CD4-positive, alpha-beta T cell treated with Interferon alpha-2 for 1 hour (primary cell): ENCODE measurements around the gene TTC7B.
"Not testable (repeated sequence)": the region's sequence is repeated elsewhere in the genome, so short reads cannot be mapped to it uniquely, and the experiment has no call there.

ENCODE experiments used
- DNase-seq, 2 donors: peaks; one replicate each; pipeline ENCODE4 v3.0.0-alpha.2; 2020 to 2022

Gene TTC7B

GRCh38 chr14:90815822-90816662, at the start of gene TTC7B:
Gene TTC7B, minus strand, starts transcription at chr14:90816430. Its CDS starts 135 bp downstream, at chr14:90816295.
- DNase-seq = peak; percentile 13 to 39

GRCh38 chr14:90864741-90865140, 48.5 kb upstream of the TTC7B start:
- DNase-seq = no peak

GRCh38 chr14:90858511-90858910, 42.3 kb upstream of the TTC7B start:
- no peak for DNase-seq

GRCh38 chr14:90857866-90858265, 41.6 kb upstream of the TTC7B start:
- no peak for DNase-seq

- DNase-seq = not testable (repeated sequence)
These were observed 39.9 kb upstream of the TTC7B start for GRCh38 chr14:90856115-90856514.

- DNase-seq = no peak
These were observed 36.9 kb upstream of the TTC7B start for GRCh38 chr14:90853116-90853515.

GRCh38 chr14:90851327-90852036, 35.3 kb upstream of the TTC7B start:
- no peak for DNase-seq

- no peak for DNase-seq
These were observed 34.3 kb upstream of the TTC7B start for GRCh38 chr14:90850487-90850886.

- no peak for DNase-seq
These were observed 33.7 kb upstream of the TTC7B start for GRCh38 chr14:90849787-90850444.

- no peak for DNase-seq
These were observed 32.9 kb upstream of the TTC7B start for GRCh38 chr14:90848944-90849731.

GRCh38 chr14:90846511-90846910, 30.3 kb upstream of the TTC7B start:
- no peak for DNase-seq

- DNase-seq = no peak
These were observed 28.1 kb upstream of the TTC7B start for GRCh38 chr14:90844321-90844720.

- DNase-seq = no peak
These were observed 26.5 kb upstream of the TTC7B start for GRCh38 chr14:90842726-90843125.

- DNase-seq = not testable (repeated sequence)
These were observed 24.4 kb upstream of the TTC7B start for GRCh38 chr14:90840667-90841066.

GRCh38 chr14:90839889-90840266, 23.6 kb upstream of the TTC7B start:
- DNase-seq = no peak

- DNase-seq = no peak
These were observed 23.0 kb upstream of the TTC7B start for GRCh38 chr14:90839024-90839888.

GRCh38 chr14:90838531-90838930, 22.3 kb upstream of the TTC7B start:
- DNase-seq = not testable (repeated sequence)

- DNase-seq = no peak
These were observed 21.1 kb upstream of the TTC7B start for GRCh38 chr14:90837355-90837754.

GRCh38 chr14:90836692-90837063, 20.4 kb upstream of the TTC7B start:
- DNase-seq = no peak

GRCh38 chr14:90831821-90832220, 15.6 kb upstream of the TTC7B start:
- DNase-seq = no peak

- DNase-seq = no peak
These were observed 14.9 kb upstream of the TTC7B start for GRCh38 chr14:90830931-90831701.
